HG02610 (cell line): Measurements from ENCODE around the gene FAM3C.

Source experiments
- ATAC-seq: cut with Tn5 transposase; IDR thresholded peaks from one replicate; pipeline ENCODE4 v1.9.1; 2021; ENCODE audit warnings: mild to moderate bottlenecking, moderate library complexity; ENCODE audit not compliant: unreplicated experiment

The FAM3C gene

DNA sequence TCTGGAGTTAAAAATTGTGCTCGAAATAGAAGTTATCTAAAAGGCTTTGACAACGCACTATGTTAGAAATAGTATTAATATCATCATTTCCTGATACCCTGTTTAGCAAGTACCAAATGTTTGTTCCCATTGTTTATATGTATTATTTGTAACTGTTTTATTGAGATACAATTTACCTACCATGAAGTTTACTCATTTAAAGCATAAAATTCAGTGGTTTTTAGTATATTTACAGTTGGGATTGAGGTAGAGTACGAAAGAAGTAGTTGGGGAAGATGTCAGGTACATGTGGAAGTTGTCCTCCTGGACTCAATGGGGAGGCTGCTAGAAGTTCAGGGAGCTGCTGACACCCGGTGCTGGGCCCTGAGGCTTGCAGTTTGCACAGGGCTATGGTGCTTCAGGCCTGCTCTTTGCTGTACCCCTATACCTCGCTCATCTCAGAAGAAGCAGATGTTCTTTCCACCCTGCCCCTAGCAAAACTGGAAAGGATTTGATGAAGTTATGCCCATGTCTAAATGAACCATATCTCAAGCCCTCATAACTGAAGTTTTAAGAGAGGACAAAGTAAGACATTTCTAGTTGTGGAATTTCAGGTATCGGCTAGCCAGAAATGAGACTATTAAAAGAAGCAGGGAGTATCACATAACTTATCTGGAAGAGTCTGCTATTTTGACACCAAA is 92.5 kb downstream of the FAM3C start:
- no peak for ATAC-seq

- peak; percentile 95 for ATAC-seq
These were observed 93.8 kb downstream of the FAM3C start for GRCh38 chr7:121302214-121302745.

DNA sequence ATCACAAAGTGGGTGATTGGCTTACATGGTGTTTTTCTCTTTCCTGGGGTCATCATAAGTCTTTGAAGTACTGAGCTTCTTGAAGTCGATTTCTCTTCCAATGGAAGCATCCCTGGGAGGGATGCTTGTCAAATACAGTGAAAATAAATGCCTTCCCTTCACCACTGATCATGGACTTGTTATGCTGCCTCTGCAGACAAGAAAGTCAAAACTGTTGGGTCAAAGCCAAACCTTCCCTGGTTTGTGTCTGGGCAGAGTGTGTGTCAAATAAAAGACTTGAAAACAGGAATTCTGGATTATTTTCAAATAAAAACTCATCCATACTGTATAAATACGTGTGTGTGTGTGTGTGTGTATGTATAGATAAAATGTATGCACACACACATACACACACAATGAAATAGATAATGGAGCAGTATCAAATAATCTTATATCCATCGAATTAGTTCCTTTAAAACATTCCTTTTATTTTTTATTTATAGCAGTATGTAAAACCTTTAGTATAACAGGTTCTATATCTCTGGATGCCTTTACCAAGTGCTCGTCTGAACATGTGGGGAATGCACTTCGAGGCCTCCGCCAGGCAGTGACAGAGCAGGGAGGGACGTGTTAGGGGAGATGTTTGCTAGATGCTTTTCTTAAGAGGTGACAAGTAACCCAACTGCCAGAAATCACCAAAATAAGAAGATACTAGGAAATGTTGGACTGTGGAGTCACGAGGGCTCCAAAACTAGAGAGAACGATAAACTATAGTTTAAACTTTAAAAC is 94.5 kb downstream of the FAM3C start:
- no peak for ATAC-seq

DNA sequence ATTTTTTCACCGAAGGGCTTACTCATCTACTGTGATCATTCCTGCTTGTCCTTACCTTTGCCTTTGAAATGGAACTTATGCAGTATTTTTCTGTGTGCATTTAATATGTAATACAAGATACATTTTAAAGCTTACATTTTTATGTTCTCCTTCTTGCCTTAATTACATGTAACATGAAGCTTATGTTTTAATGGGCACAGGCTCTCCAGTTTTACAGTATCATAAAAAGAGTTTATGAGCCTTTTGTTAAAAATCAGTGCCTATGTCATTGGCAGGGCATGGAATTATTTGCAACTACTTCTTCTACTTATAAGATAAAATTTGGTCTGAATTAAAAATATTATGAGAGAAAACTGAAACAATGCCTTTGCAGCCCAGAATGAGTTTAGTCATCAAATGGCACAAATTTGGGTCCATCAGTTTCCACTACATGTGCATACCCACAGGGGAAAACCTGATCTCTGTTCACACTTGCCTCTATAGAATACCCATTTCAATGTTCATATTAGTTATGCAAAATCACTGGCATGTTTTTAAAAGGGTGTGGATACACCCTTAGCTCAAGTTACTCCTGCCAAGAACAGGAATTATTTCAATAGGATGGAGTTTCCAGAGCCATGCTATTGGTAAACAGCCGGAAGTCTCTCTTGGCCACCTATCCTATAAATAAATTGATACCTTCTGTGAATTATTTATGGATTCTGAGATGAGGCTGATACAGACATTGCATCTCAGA is 95.3 kb downstream of the FAM3C start:
- ATAC-seq: no peak
